SU-DHL-6 (cell line): ENCODE results near the gene SIL1.

ENCODE experiments used
- H2AFZ ChIP-seq: fragments of 200-600 bp; sonication (generic); 2 replicates; pipeline ENCODE4 v1.6.1; 2014; ENCODE audit warnings: low read depth, mild to moderate bottlenecking, moderate library complexity, mixed read lengths, antibody characterized with exemption, low read length; ENCODE audit not compliant: severe bottlenecking
- H3F3A ChIP-seq: fragments of 200-600 bp; shearing (Covaris generic); 2 replicates; pipeline ENCODE4 v1.6.0; 2016; ENCODE audit warnings: antibody characterized with exemption, mild to moderate bottlenecking; ENCODE audit not compliant: insufficient read depth
- H3K27ac ChIP-seq: fragments of 200-600 bp; sonication (generic); 2 replicates; pipeline ENCODE4 v1.5.1; 2016; ENCODE audit warnings: low read depth, mild to moderate bottlenecking, low read length, moderate library complexity, mixed read lengths
- H3K27me3 ChIP-seq: fragments of 200-600 bp; sonication (generic), shearing (Covaris generic); 2 replicates; pipeline ENCODE4 v1.6.0; 2014; ENCODE audit warnings: mild to moderate bottlenecking, low read length
- H3K36me3 ChIP-seq: fragments of 200-600 bp; sonication (generic); 2 replicates; pipeline ENCODE4 v1.6.1; 2014; ENCODE audit warnings: mild to moderate bottlenecking, low read length, mixed read lengths
- H3K4me2 ChIP-seq: fragments of 300-600, 200-600 bp; shearing (Covaris generic), sonication (generic); 2 replicates; pipeline ENCODE4 v1.6.0; 2014; ENCODE audit warnings: low read length, low read depth, mild to moderate bottlenecking; ENCODE audit not compliant: poor library complexity, severe bottlenecking
- H3K4me3 ChIP-seq: fragments of 200-600 bp; sonication (generic); 2 replicates; pipeline ENCODE4 v1.5.1; 2014; ENCODE audit warnings: antibody characterized with exemption, low read length, mild to moderate bottlenecking, mixed read lengths; ENCODE audit not compliant: insufficient read depth, poor library complexity, severe bottlenecking
- H3K79me2 ChIP-seq: fragments of 200-600 bp; sonication (generic); 2 replicates; pipeline ENCODE4 v1.6.1; 2014; ENCODE audit warnings: mild to moderate bottlenecking, low read length, moderate library complexity; ENCODE audit not compliant: insufficient read depth
- H3K9ac ChIP-seq: fragments of 200-600 bp; sonication (generic); 2 replicates; pipeline ENCODE4 v1.7.0; 2014; ENCODE audit warnings: mild to moderate bottlenecking, low read length
- H3K9me2 ChIP-seq: fragments of 200-600 bp; sonication (generic); replicated peaks from 2 replicates; pipeline ENCODE4 v1.6.1; 2014; ENCODE audit warnings: low read length; ENCODE audit not compliant: insufficient read depth
- H3K9me3 ChIP-seq: fragments of 200-600 bp; sonication (generic); 2 replicates; pipeline ENCODE4 v1.6.1; 2014; ENCODE audit warnings: low read length, mixed read lengths; ENCODE audit not compliant: insufficient read depth
- H4K20me1 ChIP-seq: fragments of 200-600 bp; sonication (generic); 2 replicates; pipeline ENCODE4 v1.6.1; 2014; ENCODE audit warnings: low read depth, mild to moderate bottlenecking, antibody characterized with exemption, low read length, moderate library complexity, mixed read lengths
- EZH2phosphoT487 ChIP-seq: fragments of 200-600 bp; sonication (generic), shearing (Covaris generic); conservative IDR thresholded peaks from 2 replicates; pipeline ENCODE4 v1.6.1; 2018; ENCODE audit warnings: mild to moderate bottlenecking, antibody characterized with exemption, low read length, moderate library complexity, mixed read lengths
- TF ChIP-seq, protein P1 (sequence below): fragments of 200-600 bp; sonication (generic); IDR thresholded peaks from one replicate; pipeline ENCODE4 v1.5.1; 2017; ENCODE audit warnings: antibody characterized with exemption, mild to moderate bottlenecking, low read length, moderate library complexity; ENCODE audit not compliant: insufficient read depth, poor library complexity, severe bottlenecking

The SIL1 gene

DNA sequence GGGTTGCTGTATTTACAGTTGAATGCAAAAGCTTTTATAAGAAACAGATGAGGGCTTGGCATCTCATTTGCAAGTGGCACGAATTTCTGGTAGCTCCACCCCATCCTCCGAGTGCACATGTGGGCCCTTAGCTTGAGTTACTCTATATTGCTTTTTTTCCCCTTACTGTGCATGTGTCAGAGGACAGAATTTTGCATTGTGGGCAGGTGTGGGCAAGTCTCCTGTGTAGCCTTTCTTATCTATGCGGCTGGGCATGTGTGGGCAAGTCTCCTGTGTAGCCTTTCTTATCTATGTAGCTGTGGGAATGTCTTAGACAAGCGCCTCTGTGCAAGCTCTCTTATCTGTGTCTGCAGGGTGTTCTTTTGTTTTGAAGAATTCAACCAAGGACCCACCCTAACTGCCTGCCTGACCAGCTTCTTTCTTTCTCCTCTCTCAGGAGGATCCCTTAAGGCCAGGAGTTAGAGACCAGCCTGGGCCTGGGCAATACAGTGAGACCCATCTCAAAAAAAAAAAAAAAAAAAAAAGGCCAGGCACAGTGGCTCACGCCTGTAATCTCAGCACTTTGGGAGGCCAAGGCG lies 34.1 kb upstream of the SIL1 start:
- H2AFZ ChIP-seq: no peak overlapping the region
- H3K4me2 ChIP-seq: no peak overlapping the region

DNA sequence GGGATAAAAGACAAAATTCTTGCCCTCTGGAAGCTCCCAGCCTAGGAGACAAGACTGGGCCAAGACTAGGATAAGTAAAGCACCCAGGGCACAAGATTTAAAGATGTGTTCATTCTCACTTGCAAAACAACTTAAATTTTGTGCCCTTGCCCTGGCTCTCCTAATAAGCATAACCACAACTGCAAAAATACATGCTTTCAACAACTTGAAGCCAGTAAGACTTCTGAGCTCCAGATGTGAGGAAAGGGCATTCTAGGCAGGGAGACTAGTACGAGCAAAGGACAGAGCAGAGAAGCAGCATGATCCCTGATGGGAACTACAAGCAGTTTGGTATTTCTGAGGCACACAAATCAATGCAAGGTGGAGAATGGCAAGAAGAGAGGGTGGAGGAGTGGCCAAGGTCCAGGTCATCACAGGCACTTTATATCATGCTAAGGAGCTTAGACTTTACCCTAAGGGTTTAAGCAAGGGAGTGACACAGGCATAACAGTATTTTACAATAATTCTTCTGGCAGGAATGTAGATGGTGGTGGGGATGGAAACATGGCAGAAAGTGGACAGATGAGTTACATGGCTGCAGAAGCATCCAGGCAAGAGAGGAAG lies 30.1 kb upstream of the SIL1 start:
- no peaks in the 10 kb centered on the region for H3K79me2 ChIP-seq
- H3K9me3 ChIP-seq: no peaks in the 10 kb centered on the region
- no peak overlapping the region for H3K27ac ChIP-seq
- H3K4me2 ChIP-seq: no peak overlapping the region
- H3K9ac ChIP-seq: no peak overlapping the region
- no peaks in the 10 kb centered on the region for H3K36me3 ChIP-seq
- no peaks in the 10 kb centered on the region for H3K27me3 ChIP-seq
- no peak overlapping the region for H3K4me3 ChIP-seq
- H3K9me2 ChIP-seq: no peaks in the 10 kb centered on the region
- no peaks in the 10 kb centered on the region for H4K20me1 ChIP-seq
- no peaks in the 10 kb centered on the region for H3F3A ChIP-seq
- no peak for TF ChIP-seq EZH2phosphoT487
- TF ChIP-seq, protein P1, sequence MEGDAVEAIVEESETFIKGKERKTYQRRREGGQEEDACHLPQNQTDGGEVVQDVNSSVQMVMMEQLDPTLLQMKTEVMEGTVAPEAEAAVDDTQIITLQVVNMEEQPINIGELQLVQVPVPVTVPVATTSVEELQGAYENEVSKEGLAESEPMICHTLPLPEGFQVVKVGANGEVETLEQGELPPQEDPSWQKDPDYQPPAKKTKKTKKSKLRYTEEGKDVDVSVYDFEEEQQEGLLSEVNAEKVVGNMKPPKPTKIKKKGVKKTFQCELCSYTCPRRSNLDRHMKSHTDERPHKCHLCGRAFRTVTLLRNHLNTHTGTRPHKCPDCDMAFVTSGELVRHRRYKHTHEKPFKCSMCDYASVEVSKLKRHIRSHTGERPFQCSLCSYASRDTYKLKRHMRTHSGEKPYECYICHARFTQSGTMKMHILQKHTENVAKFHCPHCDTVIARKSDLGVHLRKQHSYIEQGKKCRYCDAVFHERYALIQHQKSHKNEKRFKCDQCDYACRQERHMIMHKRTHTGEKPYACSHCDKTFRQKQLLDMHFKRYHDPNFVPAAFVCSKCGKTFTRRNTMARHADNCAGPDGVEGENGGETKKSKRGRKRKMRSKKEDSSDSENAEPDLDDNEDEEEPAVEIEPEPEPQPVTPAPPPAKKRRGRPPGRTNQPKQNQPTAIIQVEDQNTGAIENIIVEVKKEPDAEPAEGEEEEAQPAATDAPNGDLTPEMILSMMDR: no peak
- no peak overlapping the region for H2AFZ ChIP-seq

More for the DNA sequence above, 34.1 kb upstream of the SIL1 start:
- Histone ChIP-seq H3K79me2 (no peaks in the 10 kb centered on the region), H3K27ac (no peak overlapping the region), H3K36me3 (no peaks in the 10 kb centered on the region), H3K9ac (no peak overlapping the region), H4K20me1 (no peaks in the 10 kb centered on the region), H3F3A (no peaks in the 10 kb centered on the region), H3K9me3 (no peaks in the 10 kb centered on the region), H3K27me3 (no peaks in the 10 kb centered on the region), H3K4me3 (no peak overlapping the region), H3K9me2 (no peaks in the 10 kb centered on the region)
- TF ChIP-seq, protein P1: no peak
- no peak for TF ChIP-seq EZH2phosphoT487

DNA sequence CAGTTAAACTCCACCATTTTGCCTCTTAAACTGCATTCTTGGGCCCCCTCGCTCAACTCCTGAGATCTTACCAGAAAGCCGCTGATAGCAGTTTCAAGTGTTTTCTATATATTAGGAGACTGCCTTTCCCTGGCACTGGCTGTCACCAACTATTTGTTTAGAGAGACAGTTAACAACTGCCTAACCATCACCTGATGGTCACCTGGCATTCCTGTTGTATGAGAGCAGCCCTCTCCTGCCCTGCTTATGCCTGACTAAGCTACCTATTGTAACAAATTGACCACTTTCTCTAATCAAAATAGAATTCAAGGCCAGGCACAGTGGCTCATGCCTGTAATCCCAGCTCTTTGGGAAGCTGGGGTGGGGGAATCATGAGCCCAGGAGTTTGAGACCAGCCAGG lies 28.0 kb upstream of the SIL1 start:
- H3K27me3 ChIP-seq: no peaks in the 10 kb centered on the region
- no peaks in the 10 kb centered on the region for H3K79me2 ChIP-seq
- no peaks in the 10 kb centered on the region for H3K36me3 ChIP-seq
- H3K4me2 ChIP-seq: no peak overlapping the region
- no peaks in the 10 kb centered on the region for H3K9me3 ChIP-seq
- H3K4me3 ChIP-seq: no peak overlapping the region
- no peaks in the 10 kb centered on the region for H3K9me2 ChIP-seq
- H4K20me1 ChIP-seq: no peaks in the 10 kb centered on the region
- TF ChIP-seq, protein P1: no peak
- no peak for TF ChIP-seq EZH2phosphoT487
- no peak overlapping the region for H2AFZ ChIP-seq
- H3F3A ChIP-seq: no peaks in the 10 kb centered on the region
- H3K9ac ChIP-seq: no peak overlapping the region
- H3K27ac ChIP-seq: no peak overlapping the region
